Fibroblast of lung (primary cell): ENCODE results near the gene PLA2G4B. TPM values are rescaled to one million over a fixed set of nuclear protein-coding genes. Genes with fewer than 3 reads are reported as not detected.

Source experiments
- DNase-seq, 2 donors: peaks; one replicate each; pipeline versions ENCODE4 v3.0.0 to v3.0.0-alpha.2; 2010; ENCODE audit warnings: low read depth in 2 of 2
- H2AFZ ChIP-seq: 2 replicates; pipeline ENCODE4 v1.5.1; 2012; ENCODE audit warnings: low read length, control low read depth, inconsistent platforms
- H3K27ac ChIP-seq: 2 replicates; pipeline ENCODE4 v1.5.1; 2011; ENCODE audit warnings: low read length, control low read depth; ENCODE audit not compliant: insufficient read depth
- H3K27me3 ChIP-seq: 2 replicates; pipeline ENCODE4 v1.5.1; 2011; ENCODE audit warnings: mild to moderate bottlenecking, low read length; ENCODE audit not compliant: control insufficient read depth, insufficient read depth
- H3K36me3 ChIP-seq: 2 replicates; pipeline ENCODE4 v1.5.1; 2011; ENCODE audit warnings: low read length; ENCODE audit not compliant: control insufficient read depth, insufficient read depth
- H3K4me1 ChIP-seq: 2 replicates; pipeline ENCODE4 v1.5.1; 2011; ENCODE audit warnings: low read length; ENCODE audit not compliant: control insufficient read depth, insufficient read depth; ENCODE audit errors: extremely low read depth
- H3K4me2 ChIP-seq: 2 replicates; pipeline ENCODE4 v1.5.1; 2011; ENCODE audit warnings: low read length, control low read depth; ENCODE audit not compliant: insufficient read depth; ENCODE audit errors: extremely low read depth
- H3K4me3 ChIP-seq, 4 experiments: fragments of 200-600 bp in 1 of 4; sonication (generic) in 1 of 4; replicated peaks in 1 of 4; 2 replicates each; pipeline ENCODE4 v1.5.1; 2011 to 2016; ENCODE audit warnings: low read length in 4 of 4, low read depth in 3 of 4, mild to moderate bottlenecking in 3 of 4, control low read depth in 2 of 4, inconsistent platforms in 1 of 4, mixed read lengths in 1 of 4; ENCODE audit not compliant: insufficient read depth in 1 of 4; ENCODE audit errors: control extremely low read depth in 1 of 4
- H3K79me2 ChIP-seq: 2 replicates; pipeline ENCODE4 v1.5.1; 2012; ENCODE audit warnings: mild to moderate bottlenecking, low read length, inconsistent platforms; ENCODE audit not compliant: control insufficient read depth, insufficient read depth
- H3K9ac ChIP-seq: 2 replicates; pipeline ENCODE4 v1.5.1; 2011; ENCODE audit warnings: mild to moderate bottlenecking, low read length, control low read depth; ENCODE audit not compliant: insufficient read depth
- H3K9me3 ChIP-seq: 2 replicates; pipeline ENCODE4 v1.5.1; 2012; ENCODE audit warnings: low read depth, low read length; ENCODE audit not compliant: control insufficient read depth, insufficient read depth
- H4K20me1 ChIP-seq: 2 replicates; pipeline ENCODE4 v1.5.1; 2011; ENCODE audit warnings: low read length; ENCODE audit not compliant: control insufficient read depth, insufficient read depth; ENCODE audit errors: extremely low read depth
- EZH2 ChIP-seq: IDR thresholded peaks from 2 replicates; pipeline ENCODE4 v1.5.1; 2012; ENCODE audit warnings: low read length, control low read depth, mild to moderate bottlenecking; ENCODE audit errors: missing control alignments
- polyA plus RNA-seq, 2 donors: library from polyadenylated mRNA; depleted of rRNA in 1 of 2; stranded (reverse) in 1 of 2; unstranded in 1 of 2; fragments of >200 nt; gene quantifications; 2 replicates each; pipeline ENCODE4 v1.2.1, GENCODE V29; 2011 to 2012; ENCODE audit warnings: missing spikeins in 1 of 2
- total RNA-seq: library from RNA; depleted of rRNA; stranded (reverse); fragments of >200 nt; gene quantifications from 2 replicates; pipeline ENCODE4 v1.2.1, GENCODE V29; 2014
- TF ChIP-seq, protein P1 (sequence below), 2 donors: IDR thresholded peaks in 1 of 2; conservative IDR thresholded peaks in 1 of 2; 1 replicate in 1 of 2; 2 replicates in 1 of 2; pipeline ENCODE4 v1.5.1; 2011 to 2012; ENCODE audit warnings: low read length in 2 of 2, control low read depth in 1 of 2, inconsistent platforms in 1 of 2, low read depth in 1 of 2, mild to moderate bottlenecking in 1 of 2

Gene PLA2G4B
- total and polyA plus RNA-seq, 2 donors (not counting 1 experiment from before 2014, with no cell fraction given), result 0.99 to 1.2 TPM

- Histone ChIP-seq H3K9me3 (no peaks in the 10 kb centered on the region), H4K20me1 (no peaks in the 10 kb centered on the region), H3K36me3 (no peaks in the 10 kb centered on the region), H3K9ac (no peak overlapping the region), H3K4me2 (no peak overlapping the region), H3K27me3 (peaks cover 3% of the 10 kb centered on the region), H3K4me1 (no peaks in the 10 kb centered on the region), H2AFZ (no peak overlapping the region), H3K4me3 (no peak overlapping the region), H3K27ac (no peak overlapping the region), H3K79me2 (no peaks in the 10 kb centered on the region)
- TF ChIP-seq EZH2, result no peak
- TF ChIP-seq, protein P1, sequence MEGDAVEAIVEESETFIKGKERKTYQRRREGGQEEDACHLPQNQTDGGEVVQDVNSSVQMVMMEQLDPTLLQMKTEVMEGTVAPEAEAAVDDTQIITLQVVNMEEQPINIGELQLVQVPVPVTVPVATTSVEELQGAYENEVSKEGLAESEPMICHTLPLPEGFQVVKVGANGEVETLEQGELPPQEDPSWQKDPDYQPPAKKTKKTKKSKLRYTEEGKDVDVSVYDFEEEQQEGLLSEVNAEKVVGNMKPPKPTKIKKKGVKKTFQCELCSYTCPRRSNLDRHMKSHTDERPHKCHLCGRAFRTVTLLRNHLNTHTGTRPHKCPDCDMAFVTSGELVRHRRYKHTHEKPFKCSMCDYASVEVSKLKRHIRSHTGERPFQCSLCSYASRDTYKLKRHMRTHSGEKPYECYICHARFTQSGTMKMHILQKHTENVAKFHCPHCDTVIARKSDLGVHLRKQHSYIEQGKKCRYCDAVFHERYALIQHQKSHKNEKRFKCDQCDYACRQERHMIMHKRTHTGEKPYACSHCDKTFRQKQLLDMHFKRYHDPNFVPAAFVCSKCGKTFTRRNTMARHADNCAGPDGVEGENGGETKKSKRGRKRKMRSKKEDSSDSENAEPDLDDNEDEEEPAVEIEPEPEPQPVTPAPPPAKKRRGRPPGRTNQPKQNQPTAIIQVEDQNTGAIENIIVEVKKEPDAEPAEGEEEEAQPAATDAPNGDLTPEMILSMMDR (conservative IDR thresholded peaks at IDR 0.05 in 1 of 2, IDR thresholded peaks at IDR 0.05 in 1 of 2; ENCODE audit: low read depth in 1 of 2, low read length in 2 of 2), result no peak
- DNase-seq, result no peak
Measured at GRCh38 chr15:41880156-41880877, 41.7 kb downstream of the PLA2G4B start.

- Histone ChIP-seq H3K27me3 (peaks cover 3% of the 10 kb centered on the region), H3K27ac (no peak overlapping the region), H3K36me3 (no peaks in the 10 kb centered on the region), H3K4me3 (no peak overlapping the region), H3K4me1 (no peaks in the 10 kb centered on the region), H3K79me2 (no peaks in the 10 kb centered on the region), H4K20me1 (no peaks in the 10 kb centered on the region), H3K9me3 (no peaks in the 10 kb centered on the region), H3K9ac (no peak overlapping the region), H2AFZ (no peak overlapping the region), H3K4me2 (no peak overlapping the region)
- TF ChIP-seq, protein P1 (conservative IDR thresholded peaks at IDR 0.05 in 1 of 2, IDR thresholded peaks at IDR 0.05 in 1 of 2; ENCODE audit: low read depth in 1 of 2, low read length in 2 of 2), result no peak
- TF ChIP-seq EZH2, result no peak
- no peak for DNase-seq
Measured at GRCh38 chr15:41881086-41881485, 42.4 kb downstream of the PLA2G4B start.

DNA sequence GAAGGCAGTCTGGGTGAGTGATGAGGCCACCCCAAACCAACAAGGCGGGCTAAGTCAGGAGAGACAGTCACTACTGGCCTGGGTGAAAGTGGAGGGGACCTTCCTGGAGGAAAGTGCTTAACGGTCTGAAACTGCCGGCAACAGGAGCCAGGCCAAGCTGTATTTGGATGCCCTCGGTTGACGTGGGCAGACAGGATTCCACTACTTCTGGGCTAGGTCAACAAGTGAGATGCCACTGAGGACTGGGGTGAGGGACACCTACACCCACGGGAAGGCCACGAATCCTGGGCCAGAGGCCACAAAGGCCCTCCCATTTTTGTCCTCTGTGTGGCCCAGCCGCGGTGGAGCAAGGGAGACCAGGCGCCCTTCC lies 42.9 kb downstream of the PLA2G4B start:
- no peak overlapping the region for H3K4me2 ChIP-seq

More for the DNA sequence above, 42.9 kb downstream of the PLA2G4B start:
- no peaks in the 10 kb centered on the region for H4K20me1 ChIP-seq
- H3K36me3 ChIP-seq, result no peaks in the 10 kb centered on the region
- H3K27ac ChIP-seq, result no peak overlapping the region
- no peak for DNase-seq
- H3K27me3 ChIP-seq, result peaks cover 3% of the 10 kb centered on the region
- H2AFZ ChIP-seq, result no peak overlapping the region
- peak; percentile 38 for TF ChIP-seq EZH2
- TF ChIP-seq, protein P1 (conservative IDR thresholded peaks at IDR 0.05 in 1 of 2, IDR thresholded peaks at IDR 0.05 in 1 of 2; ENCODE audit: low read depth in 1 of 2, low read length in 2 of 2), result no peak
- H3K79me2 ChIP-seq, result no peaks in the 10 kb centered on the region
- no peaks in the 10 kb centered on the region for H3K4me1 ChIP-seq
- no peaks in the 10 kb centered on the region for H3K9me3 ChIP-seq
- H3K9ac ChIP-seq, result no peak overlapping the region
- no peak overlapping the region for H3K4me3 ChIP-seq
